Measurements from ENCODE around the gene GCN1. TPM values are rescaled to one million over a fixed set of nuclear protein-coding genes. Genes with fewer than 3 reads are reported as not detected.

The GCN1 gene
- polyA plus RNA-seq, 12 donors = 33.5 to 47.4 (median 39.5) TPM; not detected in 1

GRCh38 chr12:120181991-120182631, 12.4 kb downstream of the GCN1 start:
- no peak for DNase-seq

- no peak for DNase-seq
Measured at GRCh38 chr12:120180975-120181374, 13.5 kb downstream of the GCN1 start.

DNA sequence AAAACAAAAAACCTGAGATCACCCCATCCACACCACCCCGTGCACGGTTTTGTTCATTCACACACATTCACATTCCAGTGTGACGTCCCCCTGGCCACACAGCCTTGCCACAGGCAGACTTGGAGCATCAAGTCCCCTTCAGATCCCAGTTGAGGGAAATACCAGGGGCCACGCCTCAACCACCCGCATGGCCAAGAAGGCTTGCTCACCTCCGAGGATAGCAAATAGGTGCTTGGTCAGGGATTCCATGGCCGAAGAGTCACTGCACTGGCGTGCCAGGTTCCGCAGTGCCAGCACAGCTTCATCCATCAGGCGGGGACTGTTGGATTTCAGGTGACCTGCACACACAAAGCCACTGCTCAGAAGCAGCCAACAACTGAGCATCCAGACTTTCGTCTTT, 19.0 kb downstream of the GCN1 start:
- DNase-seq = no peak

DNA sequence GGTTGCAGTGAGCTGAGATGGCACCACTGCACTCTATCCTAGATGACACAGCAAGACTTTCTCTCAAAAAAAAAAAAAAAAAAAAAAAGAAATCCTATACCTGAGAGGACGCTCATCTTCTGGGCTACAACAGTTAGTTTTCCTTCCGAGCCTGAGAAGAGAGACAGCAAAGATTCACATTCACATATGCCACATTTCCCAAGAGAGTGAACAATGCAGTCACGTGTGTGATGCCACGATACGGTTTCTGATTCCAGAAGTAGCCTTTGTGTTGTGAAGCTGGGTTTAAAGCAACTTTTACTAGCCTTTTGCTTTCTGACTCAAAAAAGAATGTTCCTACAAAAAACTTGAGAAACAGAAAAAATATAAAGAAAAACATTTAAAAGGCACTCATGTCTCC, 19.5 kb downstream of the GCN1 start:
- no peak for DNase-seq

DNA sequence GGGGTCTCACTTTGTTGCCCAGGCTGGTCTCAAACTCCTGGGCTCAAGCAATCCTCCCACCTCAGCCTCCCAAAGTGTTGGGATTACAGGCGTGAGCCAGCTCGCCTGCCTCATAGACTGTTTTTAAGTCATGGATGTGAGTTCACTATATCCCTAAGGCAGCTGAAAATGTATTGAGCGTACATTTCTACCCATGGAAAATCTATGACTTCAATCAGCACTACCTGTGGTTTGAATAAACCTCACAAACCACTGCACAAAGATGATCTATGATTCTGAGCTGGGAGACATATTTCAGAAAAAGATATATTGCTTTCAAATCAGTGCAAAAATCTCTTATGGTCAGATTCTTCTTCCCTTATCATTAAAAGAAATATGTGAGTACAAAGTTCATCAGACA, 22.5 kb downstream of the GCN1 start:
- no peak for DNase-seq

GRCh38 chr12:120170631-120171030, 23.9 kb downstream of the GCN1 start:
- no peak for DNase-seq

GRCh38 chr12:120169946-120170345, 24.6 kb downstream of the GCN1 start:
- no peak for DNase-seq

- no peak for DNase-seq
Measured at GRCh38 chr12:120168337-120168736, 26.2 kb downstream of the GCN1 start.

- no peak for DNase-seq
Measured at GRCh38 chr12:120167529-120168095, 26.9 kb downstream of the GCN1 start.

- no peak for DNase-seq
Measured at GRCh38 chr12:120164293-120164692, 30.2 kb downstream of the GCN1 start.

DNA sequence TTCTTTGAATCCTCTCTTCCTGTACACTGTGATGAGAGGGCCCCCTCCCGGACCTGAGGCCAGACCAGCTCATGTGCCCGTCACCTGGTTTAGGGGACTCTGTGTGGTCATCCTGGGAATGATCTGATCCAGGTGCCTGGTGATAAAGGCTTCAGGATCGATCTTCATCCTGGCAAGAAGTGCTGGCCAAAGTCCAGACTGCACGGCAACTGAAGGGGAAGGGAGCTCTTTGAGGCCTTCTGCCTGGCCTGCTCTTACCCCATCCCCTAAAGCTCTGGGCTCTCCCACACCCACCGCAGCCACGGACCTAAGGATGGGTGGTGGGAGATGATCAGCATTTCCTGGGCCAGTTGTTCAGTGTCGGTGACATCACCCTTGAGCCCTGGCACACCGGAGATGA, 31.8 kb downstream of the GCN1 start:
- no peak for DNase-seq

- no peak for DNase-seq
Measured at GRCh38 chr12:120161852-120162251, 32.7 kb downstream of the GCN1 start.

DNA sequence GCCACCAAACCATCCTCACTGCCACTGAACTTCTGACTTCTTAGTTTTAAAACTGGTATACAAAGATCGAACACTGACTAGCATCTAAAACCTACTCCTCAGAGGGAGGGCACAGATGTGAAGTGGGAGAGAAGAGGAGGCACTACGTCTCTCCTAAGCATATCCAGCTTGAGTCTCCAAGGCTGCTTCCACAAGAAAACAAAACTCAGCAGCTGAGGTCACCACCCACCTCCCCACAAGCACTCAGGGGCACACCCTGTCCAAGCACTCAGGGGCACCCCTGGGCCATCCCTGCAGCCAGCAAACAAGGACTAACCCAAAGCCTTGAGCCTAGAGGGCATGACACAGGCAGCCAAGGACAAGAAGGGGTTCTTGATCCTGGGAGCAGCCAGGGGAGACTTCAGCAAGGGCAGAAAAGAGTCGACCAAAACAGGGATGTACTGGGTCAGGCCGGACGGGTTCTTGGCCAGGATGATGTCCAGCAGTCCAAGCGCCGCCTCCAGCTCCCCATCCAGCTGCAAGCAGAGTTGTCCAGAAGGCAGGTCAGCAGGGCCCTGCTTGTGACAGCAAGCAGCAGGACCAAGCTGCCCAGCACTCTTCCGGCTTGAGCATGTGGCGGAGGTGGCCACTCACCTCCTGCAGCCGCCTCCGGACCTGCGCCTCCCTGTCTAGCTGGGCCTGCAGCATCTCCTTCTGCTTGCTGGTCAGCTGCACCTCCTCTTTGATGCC, 34.8 kb downstream of the GCN1 start:
- no peak for DNase-seq

DNA sequence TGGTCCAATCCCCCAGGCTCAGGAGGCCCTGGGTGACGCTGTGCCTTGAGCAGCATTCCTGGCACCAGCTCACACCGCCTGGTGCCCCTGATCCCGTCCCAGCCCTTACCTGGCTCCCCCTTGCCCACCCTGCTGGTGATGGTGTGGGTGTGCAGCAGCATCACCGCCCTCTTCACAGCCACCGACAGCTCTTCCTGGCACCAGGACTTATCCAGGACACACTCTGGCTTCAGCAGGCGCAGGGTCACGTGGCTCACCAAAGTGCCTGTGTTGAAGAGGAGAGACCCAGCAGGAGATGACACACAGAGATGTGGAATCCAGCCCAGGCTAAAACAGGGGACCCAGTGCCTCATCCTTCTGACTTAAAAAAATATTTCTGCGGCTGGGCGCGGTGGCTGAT, 36.2 kb downstream of the GCN1 start:
- no peak for DNase-seq

DNA sequence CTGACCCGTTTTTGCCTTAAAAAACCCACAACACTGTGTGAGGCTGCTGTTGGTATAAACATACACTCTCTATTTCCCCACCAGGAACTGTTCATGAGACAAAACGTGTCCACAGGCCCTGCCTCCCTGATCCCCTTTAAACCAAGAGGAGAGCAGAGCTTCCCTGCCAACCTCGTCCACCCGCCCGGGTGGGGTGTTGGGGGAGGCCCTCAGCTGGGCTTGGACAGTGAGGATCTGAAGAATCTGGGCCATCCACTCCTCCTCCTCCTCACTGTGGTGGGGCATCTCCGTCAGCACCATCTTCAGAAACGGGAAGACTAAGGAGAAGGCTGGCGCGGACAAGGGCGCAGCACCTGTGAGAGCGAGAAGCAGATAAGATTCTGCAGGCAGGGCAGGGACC, 36.8 kb downstream of the GCN1 start:
- DNase-seq = no peak

- DNase-seq = no peak
Measured at GRCh38 chr12:120156315-120157259, 37.9 kb downstream of the GCN1 start.

DNA sequence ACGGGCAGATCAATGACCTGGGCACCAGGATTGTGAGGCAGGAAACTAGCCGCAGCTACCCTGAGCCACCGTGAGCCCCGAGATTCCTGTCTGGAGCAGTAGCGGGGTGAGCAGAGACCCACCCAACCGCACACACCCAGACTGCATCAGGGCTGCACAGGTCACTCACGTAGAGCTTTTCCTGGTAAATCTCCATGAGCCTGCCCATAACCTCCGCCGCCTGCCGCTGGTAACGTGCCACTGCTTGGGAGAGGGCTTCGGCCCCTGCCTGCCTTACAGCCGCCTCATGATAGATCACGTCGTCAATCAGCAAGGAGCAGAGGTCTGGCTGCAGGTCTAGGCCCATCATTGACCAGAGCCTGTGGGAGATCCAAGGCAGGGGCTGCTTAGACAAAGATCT, 39.4 kb downstream of the GCN1 start:
- no peak for DNase-seq

DNA sequence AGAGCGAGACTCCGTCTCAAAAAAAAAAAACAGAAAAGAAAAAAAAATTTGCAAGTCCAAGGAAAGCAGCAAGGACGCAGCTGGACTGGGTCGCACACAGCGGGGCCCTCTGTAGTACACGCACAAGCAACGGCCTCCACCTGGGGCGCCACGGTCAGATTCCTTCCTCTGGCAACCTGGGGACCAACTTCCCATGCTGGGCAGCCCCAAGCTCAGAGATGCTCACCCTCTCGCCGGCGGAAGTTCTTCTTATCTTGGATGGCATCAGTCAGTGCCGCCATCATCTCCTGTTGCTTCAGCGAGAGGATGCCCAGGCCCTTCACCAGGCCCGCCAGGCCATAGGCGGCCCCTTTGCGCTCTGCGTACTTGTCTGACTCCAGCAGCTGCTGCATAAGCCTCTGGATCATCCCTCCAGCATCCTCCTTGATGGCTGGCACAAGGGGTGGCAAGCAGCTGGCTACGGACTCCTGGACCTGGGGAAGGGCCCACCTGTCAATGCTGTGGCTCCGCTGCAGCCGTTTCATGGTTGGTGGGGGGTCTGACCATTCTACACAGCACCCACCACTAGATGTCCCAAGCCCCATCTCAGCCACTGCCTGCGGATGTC, 43.5 kb downstream of the GCN1 start:
- DNase-seq = no peak

DNA sequence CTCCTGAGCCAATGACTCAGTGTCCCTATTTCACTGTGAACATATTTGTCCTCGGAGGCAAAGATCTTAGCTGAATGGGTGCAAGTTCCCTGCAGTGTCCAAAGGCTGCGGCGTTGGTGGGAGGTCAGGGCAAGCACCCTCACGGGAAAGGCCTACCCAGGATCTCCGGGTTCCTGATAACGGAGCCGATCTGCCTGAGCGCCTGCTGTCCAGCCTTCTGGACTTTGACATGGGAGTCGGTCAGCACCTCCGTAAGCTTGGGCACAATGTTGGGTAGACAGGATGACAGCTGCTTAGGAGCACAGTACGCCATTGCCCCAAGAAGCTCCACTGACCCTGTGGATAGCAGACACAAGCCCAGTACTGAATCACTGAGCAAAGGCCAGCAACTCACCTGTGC, 46.5 kb downstream of the GCN1 start:
- DNase-seq = no peak

DNA sequence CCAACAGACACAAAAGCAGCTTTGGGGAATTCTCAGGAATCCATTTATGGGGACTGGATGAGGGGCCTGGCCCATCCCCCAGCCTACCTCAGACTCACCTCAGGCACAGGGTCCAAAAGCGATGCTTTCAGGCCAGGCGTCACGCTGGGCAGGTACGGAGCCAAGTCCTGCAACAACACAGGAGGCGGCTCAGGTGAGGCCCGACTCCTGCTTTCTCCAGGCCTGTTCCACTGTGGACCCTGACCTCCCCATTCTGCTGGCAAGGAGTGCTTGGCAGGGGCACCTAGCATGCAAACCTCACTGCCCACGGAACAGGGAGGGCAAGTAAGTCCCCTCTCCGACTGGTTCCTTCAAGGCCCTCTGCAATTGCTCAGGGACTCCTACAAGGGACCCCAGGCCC, 49.4 kb downstream of the GCN1 start:
- no peak for DNase-seq

- no peak for DNase-seq
Measured at GRCh38 chr12:120144215-120144614, 50.3 kb downstream of the GCN1 start.

Data from muscle of arm (tissue), 12 donors.